ENCODE measurements around the gene NECTIN2. TPM values are rescaled to one million over a fixed set of nuclear protein-coding genes. Genes with fewer than 3 reads are reported as not detected.

NECTIN2 gene
- polyA plus RNA-seq, 3 donors = 5.6 to 18.2 (median 9.3) TPM

- Histone ChIP-seq H3K9ac (ENCODE audit: insufficient read depth, low read length, poor library complexity, severe bottlenecking) (no peak overlapping the region), H3K4me3 (replicated peaks in 1 of 3; ENCODE audit: low read depth in 2 of 3, low read length in 3 of 3) (no peak overlapping the region), H2AFZ (ENCODE audit: insufficient read depth, low read depth, low read length, poor library complexity, severe bottlenecking) (no peak overlapping the region), H3K79me2 (ENCODE audit: insufficient read depth, low read length) (no peaks in the 10 kb centered on the region), H3K27me3 (ENCODE audit: control insufficient read depth in 2 of 2, insufficient read depth in 2 of 2, low read length in 2 of 2) (peaks cover 0 to 3% of the 10 kb centered on the region in 2 donors), H3K9me3 (replicated peaks in 1 of 2; ENCODE audit: control insufficient read depth in 1 of 2, insufficient read depth in 1 of 2, low read length in 2 of 2) (no peaks in the 10 kb centered on the region), H3K36me3 (replicated peaks in 1 of 2; ENCODE audit: control insufficient read depth in 1 of 2, insufficient read depth in 2 of 2, low read length in 2 of 2) (no peaks in the 10 kb centered on the region), H4K20me1 (ENCODE audit: insufficient read depth, low read length) (peaks cover 38% of the 10 kb centered on the region), H3K27ac (ENCODE audit: low read depth in 1 of 2, low read length in 2 of 2) (no peak overlapping the region), H3K4me1 (ENCODE audit: control insufficient read depth in 1 of 2, insufficient read depth in 2 of 2, low read length in 2 of 2) (peaks cover 39% of the 10 kb centered on the region in 2 donors), H3K4me2 (replicated peaks; ENCODE audit: extremely low read depth, low read length, poor library complexity, severe bottlenecking) (no peak overlapping the region)
- Mint-ChIP-seq H3K27me3 (ENCODE audit: low read depth in 3 of 3) (peaks cover 16 to 31% (median 25%) of the 10 kb centered on the region in 3 donors), H3K36me3 (peaks cover 8 to 11% of the 10 kb centered on the region in 2 donors), H3K9me3 (peaks cover 0 to 3% (median 0%) of the 10 kb centered on the region in 7 donors), H3K4me3 (no peak overlapping the region), H3K27ac (peak overlapping the region in 1 of 7 donors; percentile 32), H3K4me1 (peaks cover 46% of the 10 kb centered on the region)
- TF ChIP-seq CTCF (IDR thresholded peaks at IDR 0.05) = no peak
- no peak for DNase-seq
- intact Hi-C loops (cut with micrococcal nuclease) = no loop called here
- 0% methylated on average over 1 of the region's 2 CpGs for WGBS (ENCODE audit: insufficient coverage)
Measured at GRCh38 chr19:44851427-44851826, 5.3 kb downstream of the NECTIN2 start.

DNA sequence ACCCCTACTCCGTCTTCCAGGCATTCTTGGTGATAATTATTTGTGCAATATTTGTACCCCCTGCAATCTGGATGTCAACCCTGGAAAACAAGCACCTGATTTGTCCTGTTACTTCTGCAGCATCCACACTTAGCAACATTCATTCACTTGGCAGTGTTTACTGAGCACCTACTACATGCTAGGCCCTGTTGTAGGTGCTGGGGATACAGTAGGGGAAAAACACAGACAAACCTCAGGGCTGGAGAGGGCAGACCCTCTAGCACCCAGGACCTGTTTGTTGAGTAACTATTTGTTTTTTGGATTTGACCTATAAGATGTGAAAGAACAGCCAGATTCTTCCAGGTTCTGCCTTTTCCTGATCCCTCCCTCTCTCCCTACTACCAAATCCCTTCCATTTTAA is 9.5 kb downstream of the NECTIN2 start:
- H3K27me3 ChIP-seq (ENCODE audit: control insufficient read depth in 2 of 2, insufficient read depth in 2 of 2, low read length in 2 of 2) = no peaks in the 10 kb centered on the region
- H3K36me3 Mint-ChIP-seq = peaks cover 1 to 21% of the 10 kb centered on the region in 2 donors
- no CpG with 5 or more reads among the region's 1 CpG for WGBS (ENCODE audit: insufficient coverage)
- H3K9me3 ChIP-seq (replicated peaks in 1 of 2; ENCODE audit: control insufficient read depth in 1 of 2, insufficient read depth in 1 of 2, low read length in 2 of 2) = no peaks in the 10 kb centered on the region
- intact Hi-C loops (cut with micrococcal nuclease) = no loop called here
- TF ChIP-seq CTCF (IDR thresholded peaks at IDR 0.05) = no peak
- H3K4me3 Mint-ChIP-seq = no peak overlapping the region
- H4K20me1 ChIP-seq (ENCODE audit: insufficient read depth, low read length) = peaks cover 4% of the 10 kb centered on the region
- peaks cover 28% of the 10 kb centered on the region for H3K4me1 Mint-ChIP-seq
- H3K27me3 Mint-ChIP-seq (ENCODE audit: low read depth in 3 of 3) = peaks cover 1 to 10% (median 2%) of the 10 kb centered on the region in 3 donors
- H3K79me2 ChIP-seq (ENCODE audit: insufficient read depth, low read length) = no peaks in the 10 kb centered on the region
- DNase-seq = no peak
- H3K4me3 ChIP-seq (replicated peaks in 1 of 3; ENCODE audit: low read depth in 2 of 3, low read length in 3 of 3) = no peak overlapping the region
- H3K36me3 ChIP-seq (replicated peaks in 1 of 2; ENCODE audit: control insufficient read depth in 1 of 2, insufficient read depth in 2 of 2, low read length in 2 of 2) = no peaks in the 10 kb centered on the region
- no peak overlapping the region for H3K27ac Mint-ChIP-seq
- H3K4me2 ChIP-seq (replicated peaks; ENCODE audit: extremely low read depth, low read length, poor library complexity, severe bottlenecking) = no peak overlapping the region
- no peak overlapping the region for H3K27ac ChIP-seq (ENCODE audit: low read depth in 1 of 2, low read length in 2 of 2)
- no peaks in the 10 kb centered on the region for H3K9me3 Mint-ChIP-seq
- H2AFZ ChIP-seq (ENCODE audit: insufficient read depth, low read depth, low read length, poor library complexity, severe bottlenecking) = no peak overlapping the region
- H3K9ac ChIP-seq (ENCODE audit: insufficient read depth, low read length, poor library complexity, severe bottlenecking) = no peak overlapping the region
- peaks cover 19% of the 10 kb centered on the region in 2 donors for H3K4me1 ChIP-seq (ENCODE audit: control insufficient read depth in 1 of 2, insufficient read depth in 2 of 2, low read length in 2 of 2)

Measured in CD14-positive monocyte (primary cell).